CD4-positive, alpha-beta T cell treated with Interleukin-4 for 1 hour (primary cell): ENCODE data around the gene LRFN4.

Experiments used
- DNase-seq, 2 donors: peaks; one replicate each; pipeline ENCODE4 v3.0.0-alpha.2; 2020 to 2022

The LRFN4 gene

GRCh38 chr11:66874232-66874631 lies 17.4 kb downstream of the LRFN4 start:
- no peak for DNase-seq

- no peak for DNase-seq
These were observed 18.5 kb downstream of the LRFN4 start for GRCh38 chr11:66875378-66875777.

- no peak for DNase-seq
These were observed 20.9 kb downstream of the LRFN4 start for GRCh38 chr11:66877588-66878385.

GRCh38 chr11:66878474-66878873 lies 21.6 kb downstream of the LRFN4 start:
- no peak for DNase-seq

- DNase-seq = no peak
These were observed 22.1 kb downstream of the LRFN4 start for GRCh38 chr11:66879000-66879399.

- no peak for DNase-seq
These were observed 22.7 kb downstream of the LRFN4 start for GRCh38 chr11:66879583-66879982.

- DNase-seq = no peak
These were observed 23.1 kb downstream of the LRFN4 start for GRCh38 chr11:66879999-66880398.

- DNase-seq = no peak
These were observed 23.9 kb downstream of the LRFN4 start for GRCh38 chr11:66880496-66881450.

GRCh38 chr11:66881451-66881835 lies 24.6 kb downstream of the LRFN4 start:
- no peak for DNase-seq

GRCh38 chr11:66881927-66882452 lies 25.1 kb downstream of the LRFN4 start:
- no peak for DNase-seq

- DNase-seq = no peak
These were observed 25.7 kb downstream of the LRFN4 start for GRCh38 chr11:66882561-66883015.

- peak; percentile 50 to 53 for DNase-seq
These were observed 26.4 kb downstream of the LRFN4 start for GRCh38 chr11:66883016-66883965.

- no peak for DNase-seq
These were observed 27.6 kb downstream of the LRFN4 start for GRCh38 chr11:66884443-66884842.

GRCh38 chr11:66885469-66885868 lies 28.6 kb downstream of the LRFN4 start:
- no peak for DNase-seq

GRCh38 chr11:66885950-66886440 lies 29.1 kb downstream of the LRFN4 start:
- no peak for DNase-seq

GRCh38 chr11:66886671-66887221 lies 29.9 kb downstream of the LRFN4 start:
- no peak for DNase-seq

GRCh38 chr11:66887526-66887925 lies 30.7 kb downstream of the LRFN4 start:
- no peak for DNase-seq

- DNase-seq = no peak
These were observed 31.4 kb downstream of the LRFN4 start for GRCh38 chr11:66888282-66888681.

- no peak for DNase-seq
These were observed 33.1 kb downstream of the LRFN4 start for GRCh38 chr11:66889960-66890359.

- no peak for DNase-seq
These were observed 35.2 kb downstream of the LRFN4 start for GRCh38 chr11:66891851-66892660.

- DNase-seq = no peak
These were observed 36.0 kb downstream of the LRFN4 start for GRCh38 chr11:66892911-66893310.
